CD14-positive monocyte (primary cell): ENCODE results near the gene TEX29. TPM values are rescaled to one million over a fixed set of nuclear protein-coding genes. Genes with fewer than 3 reads are reported as not detected.

Experiments used
- DNase-seq, 3 donors: peaks; one replicate each; pipeline ENCODE4 v3.0.0-alpha.2; 2011 to 2022
- H2AFZ ChIP-seq: 2 replicates; pipeline ENCODE4 v1.6.0; 2012; ENCODE audit warnings: mild to moderate bottlenecking, low read depth, low read length, inconsistent platforms; ENCODE audit not compliant: insufficient read depth, poor library complexity, severe bottlenecking
- H3K27ac ChIP-seq, 2 donors: 1 replicate in 1 of 2; 2 replicates in 1 of 2; pipeline ENCODE4 v1.5.1; 2012 to 2013; ENCODE audit warnings: low read length in 2 of 2, control low read depth in 1 of 2, inconsistent platforms in 1 of 2, low read depth in 1 of 2, mild to moderate bottlenecking in 1 of 2
- H3K27me3 ChIP-seq, 2 donors: one replicate each; pipeline versions ENCODE4 v1.6.0 to v1.6.1; 2011 to 2013; ENCODE audit warnings: low read length in 2 of 2; ENCODE audit not compliant: control insufficient read depth in 2 of 2, insufficient read depth in 2 of 2
- H3K36me3 ChIP-seq, 2 donors: replicated peaks in 1 of 2; 1 replicate in 1 of 2; 2 replicates in 1 of 2; pipeline versions ENCODE4 v1.5.1 to v1.6.1; 2012 to 2013; ENCODE audit warnings: low read length in 2 of 2, control low read depth in 1 of 2, inconsistent platforms in 1 of 2, mild to moderate bottlenecking in 1 of 2; ENCODE audit not compliant: insufficient read depth in 2 of 2, control insufficient read depth in 1 of 2
- H3K4me1 ChIP-seq, 2 donors: 1 replicate in 1 of 2; 2 replicates in 1 of 2; pipeline versions ENCODE4 v1.5.1 to v1.6.1; 2012 to 2013; ENCODE audit warnings: low read length in 2 of 2, control low read depth in 1 of 2, inconsistent platforms in 1 of 2, mild to moderate bottlenecking in 1 of 2, moderate library complexity in 1 of 2; ENCODE audit not compliant: insufficient read depth in 2 of 2, control insufficient read depth in 1 of 2
- H3K4me2 ChIP-seq: replicated peaks from 2 replicates; pipeline ENCODE3; 2012; ENCODE audit warnings: low read length, moderate library complexity, mild to moderate bottlenecking; ENCODE audit not compliant: poor library complexity, severe bottlenecking; ENCODE audit errors: extremely low read depth
- H3K4me3 ChIP-seq, 3 experiments: fragments of 200-600 bp in 1 of 3; sonication (generic) in 1 of 3; replicated peaks in 1 of 3; 1 replicate in 2 of 3; 2 replicates in 1 of 3; pipeline ENCODE4 v1.5.1; 2011 to 2013; ENCODE audit warnings: low read length in 3 of 3, mild to moderate bottlenecking in 3 of 3, control low read depth in 2 of 3, low read depth in 2 of 3, inconsistent platforms in 1 of 3, moderate library complexity in 1 of 3
- H3K79me2 ChIP-seq: 2 replicates; pipeline ENCODE4 v1.6.0; 2012; ENCODE audit warnings: mild to moderate bottlenecking, control low read depth, inconsistent platforms, low read length, moderate library complexity; ENCODE audit not compliant: insufficient read depth
- H3K9ac ChIP-seq: 2 replicates; pipeline ENCODE4 v1.6.0; 2017; ENCODE audit warnings: low read length, mild to moderate bottlenecking; ENCODE audit not compliant: insufficient read depth, poor library complexity, severe bottlenecking
- H3K9me3 ChIP-seq, 2 donors: replicated peaks in 1 of 2; 1 replicate in 1 of 2; 2 replicates in 1 of 2; pipeline versions ENCODE4 v1.5.1 to v1.6.1; 2012 to 2013; ENCODE audit warnings: low read length in 2 of 2, control low read depth in 1 of 2; ENCODE audit not compliant: control insufficient read depth in 1 of 2, insufficient read depth in 1 of 2
- H4K20me1 ChIP-seq: 2 replicates; pipeline ENCODE4 v1.6.0; 2012; ENCODE audit warnings: mild to moderate bottlenecking, low read length, control low read depth, moderate library complexity; ENCODE audit not compliant: insufficient read depth
- H3K27ac Mint-ChIP-seq, 7 donors: one replicate each; pipeline ENCODE4 v1.8.0; 2020; ENCODE audit warnings: mild to moderate bottlenecking in 7 of 7, mixed read lengths in 7 of 7, moderate library complexity in 6 of 7, inconsistent platforms in 2 of 7
- H3K27me3 Mint-ChIP-seq, 3 donors: one replicate each; pipeline ENCODE4 v1.8.0; 2021 to 2022; ENCODE audit warnings: low read depth in 3 of 3, mild to moderate bottlenecking in 3 of 3, mixed read lengths in 3 of 3, moderate library complexity in 3 of 3, inconsistent platforms in 1 of 3
- H3K36me3 Mint-ChIP-seq, 2 donors: one replicate each; pipeline ENCODE4 v1.8.0; 2020; ENCODE audit warnings: mixed read lengths in 2 of 2, inconsistent platforms in 1 of 2, mild to moderate bottlenecking in 1 of 2
- H3K4me1 Mint-ChIP-seq: one replicate; pipeline ENCODE4 v1.8.0; 2020; ENCODE audit warnings: mild to moderate bottlenecking, mixed read lengths
- H3K4me3 Mint-ChIP-seq, 2 donors: one replicate each; pipeline ENCODE4 v1.8.0; 2020; ENCODE audit warnings: mild to moderate bottlenecking in 2 of 2, mixed read lengths in 2 of 2, moderate library complexity in 1 of 2
- H3K9me3 Mint-ChIP-seq, 7 donors: one replicate each; pipeline ENCODE4 v1.8.0; 2020 to 2022; ENCODE audit warnings: mixed read lengths in 7 of 7, mild to moderate bottlenecking in 6 of 7, moderate library complexity in 6 of 7, inconsistent platforms in 2 of 7
- CTCF ChIP-seq: fragments of 200-600 bp; IDR thresholded peaks from one replicate; pipeline ENCODE4 v1.8.0; 2022; ENCODE audit warnings: antibody characterized with exemption, mild to moderate bottlenecking
- WGBS: methylation state at CpG from one replicate; pipeline ENCODE4 v1.1.5; 2013; ENCODE audit warnings: missing lambda C conversion rate; ENCODE audit not compliant: insufficient coverage; 5-methylcytosine and 5-hydroxymethylcytosine counted together
- intact Hi-C, 2 donors: fragments of 100-400 bp; cut with micrococcal nuclease; formaldehyde crosslinking; loops; one replicate each; pipeline versions ENCODE4 v1.15.0 to v1.15.1; 2023
- polyA plus RNA-seq, 3 donors: library from polyadenylated mRNA; depleted of rRNA in 1 of 3; unstranded in 2 of 3; stranded (reverse) in 1 of 3; fragments of 300-500 nt in 2 of 3; fragments of >200 nt in 1 of 3; fragmentation: Illumina TruSeq in 2 of 3; gene quantifications; 1 replicate in 2 of 3; 2 replicates in 1 of 3; pipeline ENCODE4 v1.2.3, GENCODE V29; 2012 to 2021

Gene TEX29
- polyA plus RNA-seq, 3 donors, result 0.27 to 0.29 TPM; not detected in 1

GRCh38 chr13:111278743-111279652 lies 41.4 kb upstream of the TEX29 start:
- Mint-ChIP-seq H3K36me3 (peaks cover 85 to 95% of the 10 kb centered on the region in 2 donors), H3K4me1 (peaks cover 11% of the 10 kb centered on the region), H3K27ac (peak overlapping the region in 1 of 7 donors; percentile 4), H3K9me3 (no peaks in the 10 kb centered on the region), H3K4me3 (no peak overlapping the region), H3K27me3 (peaks cover 0 to 1% (median 0%) of the 10 kb centered on the region in 3 donors)
- no peak for DNase-seq
- Histone ChIP-seq H3K36me3 (peaks cover 67 to 97% of the 10 kb centered on the region in 2 donors), H3K4me1 (peaks cover 4 to 8% of the 10 kb centered on the region in 2 donors), H4K20me1 (no peaks in the 10 kb centered on the region), H3K9ac (no peak overlapping the region), H3K4me3 (no peak overlapping the region), H3K4me2 (no peak overlapping the region), H2AFZ (no peak overlapping the region), H3K27ac (no peak overlapping the region), H3K79me2 (no peaks in the 10 kb centered on the region), H3K27me3 (no peaks in the 10 kb centered on the region), H3K9me3 (no peaks in the 10 kb centered on the region)
- WGBS, result 99% methylated on average over 16 of the region's 17 CpGs
- intact Hi-C loops, result no loop called here
- TF ChIP-seq CTCF, result no peak

GRCh38 chr13:111280226-111280625 lies 40.2 kb upstream of the TEX29 start:
- H3K36me3 ChIP-seq, result peaks cover 75 to 97% of the 10 kb centered on the region in 2 donors
- no peak for DNase-seq
- TF ChIP-seq CTCF, result no peak
- H3K4me3 ChIP-seq, result no peak overlapping the region
- H3K9me3 ChIP-seq, result no peaks in the 10 kb centered on the region
- no peak overlapping the region for H3K4me3 Mint-ChIP-seq
- H3K27ac ChIP-seq, result no peak overlapping the region
- H3K4me1 Mint-ChIP-seq, result peaks cover 11% of the 10 kb centered on the region
- intact Hi-C loops, result no loop called here
- no peaks in the 10 kb centered on the region for H4K20me1 ChIP-seq
- no peaks in the 10 kb centered on the region for H3K79me2 ChIP-seq
- H3K27me3 ChIP-seq, result no peaks in the 10 kb centered on the region
- no peak overlapping the region for H3K4me2 ChIP-seq
- peaks cover 4 to 8% of the 10 kb centered on the region in 2 donors for H3K4me1 ChIP-seq
- H3K9me3 Mint-ChIP-seq, result peaks cover 0 to 3% (median 0%) of the 10 kb centered on the region in 7 donors
- peaks cover 0 to 1% (median 0%) of the 10 kb centered on the region in 3 donors for H3K27me3 Mint-ChIP-seq
- no peak overlapping the region for H3K9ac ChIP-seq
- peaks cover 88 to 97% of the 10 kb centered on the region in 2 donors for H3K36me3 Mint-ChIP-seq
- no peak overlapping the region for H2AFZ ChIP-seq
- 95% methylated on average over 4 of the region's 12 CpGs for whole genome bisulfite sequencing
- H3K27ac Mint-ChIP-seq, result no peak overlapping the region
